Measurements from ENCODE around the gene MRPL52. TPM values are rescaled to one million over a fixed set of nuclear protein-coding genes. Genes with fewer than 3 reads are reported as not detected.

Gene MRPL52
- total and polyA plus RNA-seq, 2 of the 13 experiments (the other 11 are each of a cell fraction or from before 2014, with no cell fraction given) = 118 to 329 TPM

- no peak for TF ChIP-seq ZBTB40 (IDR thresholded peaks at IDR 0.05)
- TF ChIP-seq ZBTB40 (CRISPR knock-in tag; IDR thresholded peaks at IDR 0.05) = peak; percentile 68
- TF ChIP-seq AGO2 (optimal IDR thresholded peaks at IDR 0.05; ENCODE audit: low read depth, low read length) = peak; percentile 52
- 0 out of 2 replicates have a peak, but pooled peaks have one; percentile 19 for TF ChIP-seq MLX (CRISPR knock-in tag; IDR thresholded peaks at IDR 0.05)
- TF ChIP-seq RARG (CRISPR knock-in tag; IDR thresholded peaks at IDR 0.05; ENCODE audit: low read depth) = no peak
- TF ChIP-seq NONO (IDR thresholded peaks at IDR 0.05) = no peak
- peak; percentile 84 for TF ChIP-seq NONO (CRISPR knock-in tag; conservative IDR thresholded peaks at IDR 0.05)
- TF ChIP-seq ISL2 (CRISPR knock-in tag; IDR thresholded peaks at IDR 0.05) = peak; percentile 47; the same call in 1 of the 2 replicates
- no peak for TF ChIP-seq PAX8 (CRISPR knock-in tag; IDR thresholded peaks at IDR 0.05; ENCODE audit: borderline replicate concordance)
- TF ChIP-seq MTF2 (CRISPR knock-in tag; IDR thresholded peaks at IDR 0.05; ENCODE audit: borderline replicate concordance) = peak; percentile 85; the same call in 1 of the 2 replicates
- no peak for TF ChIP-seq ZC3H4 (CRISPR knock-in tag; IDR thresholded peaks at IDR 0.05; ENCODE audit: borderline replicate concordance)
- no peak for TF ChIP-seq ZNF367 (CRISPR knock-in tag; IDR thresholded peaks at IDR 0.05; ENCODE audit: borderline replicate concordance)
- no peak for TF ChIP-seq TBL1XR1 (IDR thresholded peaks at IDR 0.05; ENCODE audit: borderline replicate concordance, low read length, partially characterized antibody)
- TF ChIP-seq CEBPG (CRISPR knock-in tag; IDR thresholded peaks at IDR 0.05) = peak; percentile 32; the same call in 1 of the 2 replicates
- no peak for TF ChIP-seq ZNF839 (CRISPR knock-in tag; IDR thresholded peaks at IDR 0.05; ENCODE audit: borderline replicate concordance)
- no peak for TF ChIP-seq CENPBD1 (CRISPR knock-in tag; IDR thresholded peaks at IDR 0.05; ENCODE audit: borderline replicate concordance, low read depth)
- TF ChIP-seq ZNF207 (IDR thresholded peaks at IDR 0.05; ENCODE audit: borderline replicate concordance) = no peak
- TF ChIP-seq NR2F6 (IDR thresholded peaks at IDR 0.05) = no peak
- TF ChIP-seq NR2F6 (CRISPR knock-in tag; IDR thresholded peaks at IDR 0.05) = peak; percentile 37
- no peak for TF ChIP-seq PHB2 (IDR thresholded peaks at IDR 0.05; ENCODE audit: partially characterized antibody)
- peak; percentile 71; the same call in 1 of the 2 replicates for TF ChIP-seq NR0B2 (CRISPR knock-in tag; IDR thresholded peaks at IDR 0.05)
- TF ChIP-seq PITX1 (CRISPR knock-in tag; IDR thresholded peaks at IDR 0.05) = peak; percentile 45; the same call in 1 of the 2 replicates
These were observed 7.5 kb downstream of the MRPL52 start (continued) for GRCh38 chr14:22837114-22837749.

Measured in HepG2 (cell line).